ENCODE measurements around the gene SRGAP1. TPM values are rescaled to one million over a fixed set of nuclear protein-coding genes. Genes with fewer than 3 reads are reported as not detected.

The SRGAP1 gene
- polyA plus RNA-seq, 4 donors = 2.2 to 8.5 (median 4.0) TPM

DNA sequence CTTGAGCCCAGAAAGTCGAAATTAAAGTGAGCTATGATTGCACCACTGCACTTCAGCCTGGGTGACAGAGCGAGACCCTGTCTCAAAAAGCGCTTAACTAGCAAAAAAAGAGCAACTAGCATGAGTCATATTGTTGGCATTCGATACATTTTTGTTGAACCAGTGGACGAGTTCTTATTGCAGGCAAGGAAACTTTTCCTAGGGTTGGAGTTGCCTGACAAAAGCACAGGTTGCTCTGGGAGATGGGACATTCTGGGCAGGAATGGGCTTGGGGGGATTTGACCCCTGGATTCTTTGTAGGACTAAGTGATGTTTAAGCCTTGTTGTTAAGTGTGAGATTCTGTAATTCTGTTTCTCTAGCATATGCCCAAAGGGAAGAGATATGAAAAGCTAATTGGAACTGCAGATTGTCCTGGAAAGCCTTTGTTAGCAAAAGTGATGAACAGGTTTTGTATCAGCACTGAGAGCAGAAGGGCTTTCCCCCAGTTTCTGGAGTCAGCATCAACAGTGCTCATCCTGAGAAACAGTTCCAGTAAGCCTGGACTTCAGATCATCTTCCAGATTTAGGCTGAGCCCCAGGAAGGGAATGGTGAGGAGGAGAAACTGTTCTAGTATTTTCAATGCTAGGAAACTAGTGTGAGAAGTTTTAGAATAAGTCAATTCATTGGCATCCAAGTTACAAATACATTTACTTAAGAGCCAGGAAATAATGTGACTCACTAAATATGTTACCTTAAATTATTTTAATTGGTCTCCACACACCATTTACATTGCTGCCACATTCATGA lies 123.1 kb downstream of the SRGAP1 start:
- Histone ChIP-seq H3K4me3 (ENCODE audit: low read depth in 1 of 3, low read length in 3 of 3) (no peak overlapping the region), H3K9me3 (ENCODE audit: control insufficient read depth in 2 of 2, insufficient read depth in 1 of 2, low read depth in 1 of 2, low read length in 1 of 2) (no peaks in the 10 kb centered on the region), H3K4me1 (ENCODE audit: control insufficient read depth in 3 of 3, insufficient read depth in 2 of 3, low read depth in 1 of 3, low read length in 2 of 3) (peaks cover 0 to 3% (median 3%) of the 10 kb centered on the region in 3 donors), H3K27ac (ENCODE audit: low read depth in 1 of 3, low read length in 2 of 3) (no peak overlapping the region), H3K36me3 (ENCODE audit: control insufficient read depth in 3 of 3, insufficient read depth in 2 of 3, low read depth in 1 of 3, low read length in 3 of 3) (no peaks in the 10 kb centered on the region), H3K27me3 (ENCODE audit: control insufficient read depth in 3 of 3, insufficient read depth in 3 of 3, low read length in 3 of 3) (no peaks in the 10 kb centered on the region)
- FAIRE-seq (no peak), DNase-seq (no peak)
- 83 to 89% (median 84%) methylated on average over 5 of the region's 5 CpGs for WGBS, 3 donors

- peaks cover 0 to 3% (median 3%) of the 10 kb centered on the region in 3 donors for H3K4me1 ChIP-seq (ENCODE audit: control insufficient read depth in 3 of 3, insufficient read depth in 2 of 3, low read depth in 1 of 3, low read length in 2 of 3)
- no peak for FAIRE-seq
- no peak overlapping the region for H3K27ac ChIP-seq (ENCODE audit: low read depth in 1 of 3, low read length in 2 of 3)
- H3K9me3 ChIP-seq (ENCODE audit: control insufficient read depth in 2 of 2, insufficient read depth in 1 of 2, low read depth in 1 of 2, low read length in 1 of 2) = no peaks in the 10 kb centered on the region
- no peak for DNase-seq
- no peaks in the 10 kb centered on the region for H3K36me3 ChIP-seq (ENCODE audit: control insufficient read depth in 3 of 3, insufficient read depth in 2 of 3, low read depth in 1 of 3, low read length in 3 of 3)
- H3K4me3 ChIP-seq (ENCODE audit: low read depth in 1 of 3, low read length in 3 of 3) = no peak overlapping the region
- H3K27me3 ChIP-seq (ENCODE audit: control insufficient read depth in 3 of 3, insufficient read depth in 3 of 3, low read length in 3 of 3) = no peaks in the 10 kb centered on the region
- WGBS, 3 donors = 90 to 93% (median 90%) methylated on average over 6 of the region's 6 CpGs
These were observed 124.2 kb downstream of the SRGAP1 start for GRCh38 chr12:63968673-63969072.

- no peak for DNase-seq
- 88 to 92% (median 91%) methylated on average over 4 of the region's 4 CpGs for WGBS, 3 donors
These were observed 132.4 kb downstream of the SRGAP1 start for GRCh38 chr12:63976902-63977395.

GRCh38 chr12:63977441-63977840 lies 132.9 kb downstream of the SRGAP1 start:
- H3K4me3 ChIP-seq (ENCODE audit: low read depth in 1 of 3, low read length in 3 of 3) = no peak overlapping the region
- 70 to 90% (median 85%) methylated on average over 4 of the region's 4 CpGs for WGBS, 3 donors
- FAIRE-seq = no peak

More at GRCh38 chr12:63976902-63977395, 132.4 kb downstream of the SRGAP1 start:
- no peaks in the 10 kb centered on the region for H3K4me1 ChIP-seq (ENCODE audit: control insufficient read depth in 3 of 3, insufficient read depth in 2 of 3, low read depth in 1 of 3, low read length in 2 of 3)
- no peak for FAIRE-seq
- no peak overlapping the region for H3K4me3 ChIP-seq (ENCODE audit: low read depth in 1 of 3, low read length in 3 of 3)
- no peaks in the 10 kb centered on the region for H3K36me3 ChIP-seq (ENCODE audit: control insufficient read depth in 3 of 3, insufficient read depth in 2 of 3, low read depth in 1 of 3, low read length in 3 of 3)
- no peak overlapping the region for H3K27ac ChIP-seq (ENCODE audit: low read depth in 1 of 3, low read length in 2 of 3)
- no peaks in the 10 kb centered on the region for H3K27me3 ChIP-seq (ENCODE audit: control insufficient read depth in 3 of 3, insufficient read depth in 3 of 3, low read length in 3 of 3)
- no peaks in the 10 kb centered on the region for H3K9me3 ChIP-seq (ENCODE audit: control insufficient read depth in 2 of 2, insufficient read depth in 1 of 2, low read depth in 1 of 2, low read length in 1 of 2)

DNA sequence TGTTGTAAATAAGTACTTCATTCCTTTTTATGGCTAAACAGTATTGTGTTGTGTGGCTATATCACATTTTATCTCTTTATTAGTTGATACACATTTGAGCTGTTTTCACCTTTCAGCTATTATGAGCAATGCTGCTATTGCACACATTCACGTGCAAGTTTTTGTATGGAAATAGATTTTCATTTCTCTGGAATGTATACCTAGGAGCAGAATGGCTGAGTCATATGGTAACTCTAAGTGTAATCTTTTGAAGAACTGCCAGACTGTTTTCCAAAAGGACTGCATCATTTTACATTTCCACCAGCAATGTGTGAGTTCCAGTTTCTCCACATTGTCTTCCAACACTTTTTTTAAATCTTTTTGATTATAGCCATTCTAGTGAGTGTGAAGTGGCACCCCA lies 134.0 kb downstream of the SRGAP1 start:
- Histone ChIP-seq H3K27ac (ENCODE audit: low read depth in 1 of 3, low read length in 2 of 3) (no peak overlapping the region), H3K9me3 (ENCODE audit: control insufficient read depth in 2 of 2, insufficient read depth in 1 of 2, low read depth in 1 of 2, low read length in 1 of 2) (no peaks in the 10 kb centered on the region), H3K36me3 (ENCODE audit: control insufficient read depth in 3 of 3, insufficient read depth in 2 of 3, low read depth in 1 of 3, low read length in 3 of 3) (no peaks in the 10 kb centered on the region), H3K4me1 (ENCODE audit: control insufficient read depth in 3 of 3, insufficient read depth in 2 of 3, low read depth in 1 of 3, low read length in 2 of 3) (no peaks in the 10 kb centered on the region), H3K27me3 (ENCODE audit: control insufficient read depth in 3 of 3, insufficient read depth in 3 of 3, low read length in 3 of 3) (no peaks in the 10 kb centered on the region), H3K4me3 (ENCODE audit: low read depth in 1 of 3, low read length in 3 of 3) (no peak overlapping the region)
- no peak for DNase-seq
- FAIRE-seq = no peak
- 76 to 90% (median 85%) methylated on average over 1 of the region's 1 CpG for WGBS, 3 donors

More at GRCh38 chr12:63977441-63977840, 132.9 kb downstream of the SRGAP1 start:
- Histone ChIP-seq H3K4me1 (ENCODE audit: control insufficient read depth in 3 of 3, insufficient read depth in 2 of 3, low read depth in 1 of 3, low read length in 2 of 3) (no peaks in the 10 kb centered on the region), H3K36me3 (ENCODE audit: control insufficient read depth in 3 of 3, insufficient read depth in 2 of 3, low read depth in 1 of 3, low read length in 3 of 3) (no peaks in the 10 kb centered on the region), H3K27ac (ENCODE audit: low read depth in 1 of 3, low read length in 2 of 3) (no peak overlapping the region), H3K9me3 (ENCODE audit: control insufficient read depth in 2 of 2, insufficient read depth in 1 of 2, low read depth in 1 of 2, low read length in 1 of 2) (no peaks in the 10 kb centered on the region), H3K27me3 (ENCODE audit: control insufficient read depth in 3 of 3, insufficient read depth in 3 of 3, low read length in 3 of 3) (no peaks in the 10 kb centered on the region)
- no peak for DNase-seq

DNA sequence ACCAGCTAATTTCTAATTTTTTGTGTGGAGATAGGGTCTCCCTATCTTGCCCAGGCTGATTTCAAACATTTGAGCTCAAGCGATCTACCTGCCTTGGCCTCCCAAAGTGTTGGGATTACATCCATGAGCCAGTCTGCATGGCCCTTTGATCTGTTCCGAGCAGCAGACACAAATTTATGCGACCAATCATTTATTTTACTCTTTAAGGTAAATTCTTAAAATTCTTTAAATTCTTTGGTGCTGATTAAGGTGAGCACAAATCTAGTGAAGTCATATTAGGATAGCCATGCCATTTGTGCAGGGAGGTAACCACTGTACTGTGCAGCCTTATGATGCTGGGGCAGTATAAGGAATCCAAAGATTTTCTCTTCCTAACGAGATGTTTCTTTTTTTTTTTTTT lies 135.7 kb downstream of the SRGAP1 start:
- H3K27ac ChIP-seq (ENCODE audit: low read depth in 1 of 3, low read length in 2 of 3) = no peak overlapping the region
- H3K4me1 ChIP-seq (ENCODE audit: control insufficient read depth in 3 of 3, insufficient read depth in 2 of 3, low read depth in 1 of 3, low read length in 2 of 3) = no peaks in the 10 kb centered on the region
- no peak for DNase-seq
- H3K36me3 ChIP-seq (ENCODE audit: control insufficient read depth in 3 of 3, insufficient read depth in 2 of 3, low read depth in 1 of 3, low read length in 3 of 3) = peaks cover 0 to 7% (median 0%) of the 10 kb centered on the region in 3 donors
- no peak overlapping the region for H3K4me3 ChIP-seq (ENCODE audit: low read depth in 1 of 3, low read length in 3 of 3)
- WGBS, 3 donors = 94 to 96% (median 95%) methylated on average over 4 of the region's 4 CpGs
- no peaks in the 10 kb centered on the region for H3K9me3 ChIP-seq (ENCODE audit: control insufficient read depth in 2 of 2, insufficient read depth in 1 of 2, low read depth in 1 of 2, low read length in 1 of 2)
- no peaks in the 10 kb centered on the region for H3K27me3 ChIP-seq (ENCODE audit: control insufficient read depth in 3 of 3, insufficient read depth in 3 of 3, low read length in 3 of 3)
- no peak for FAIRE-seq

DNA sequence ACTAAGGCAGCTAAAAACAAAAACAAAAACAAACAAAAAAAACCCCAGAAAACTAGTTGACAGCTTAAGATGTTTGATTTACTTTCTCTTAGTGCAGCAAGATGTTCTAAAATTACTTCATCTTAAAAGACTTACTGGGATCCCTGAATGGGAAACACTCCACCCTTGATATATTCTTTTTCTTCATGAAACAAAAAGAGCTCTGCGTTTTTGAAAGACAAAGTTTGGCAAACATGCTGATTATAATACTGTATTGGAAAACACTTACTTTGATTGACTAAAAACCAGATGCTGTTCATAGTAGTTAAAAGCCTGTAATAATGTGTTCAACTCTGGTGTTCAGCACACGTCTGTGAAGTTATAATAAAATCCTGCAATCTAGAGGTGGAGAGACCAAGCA lies 136.8 kb downstream of the SRGAP1 start:
- no peak overlapping the region for H3K27ac ChIP-seq (ENCODE audit: low read depth in 1 of 3, low read length in 2 of 3)

DNA sequence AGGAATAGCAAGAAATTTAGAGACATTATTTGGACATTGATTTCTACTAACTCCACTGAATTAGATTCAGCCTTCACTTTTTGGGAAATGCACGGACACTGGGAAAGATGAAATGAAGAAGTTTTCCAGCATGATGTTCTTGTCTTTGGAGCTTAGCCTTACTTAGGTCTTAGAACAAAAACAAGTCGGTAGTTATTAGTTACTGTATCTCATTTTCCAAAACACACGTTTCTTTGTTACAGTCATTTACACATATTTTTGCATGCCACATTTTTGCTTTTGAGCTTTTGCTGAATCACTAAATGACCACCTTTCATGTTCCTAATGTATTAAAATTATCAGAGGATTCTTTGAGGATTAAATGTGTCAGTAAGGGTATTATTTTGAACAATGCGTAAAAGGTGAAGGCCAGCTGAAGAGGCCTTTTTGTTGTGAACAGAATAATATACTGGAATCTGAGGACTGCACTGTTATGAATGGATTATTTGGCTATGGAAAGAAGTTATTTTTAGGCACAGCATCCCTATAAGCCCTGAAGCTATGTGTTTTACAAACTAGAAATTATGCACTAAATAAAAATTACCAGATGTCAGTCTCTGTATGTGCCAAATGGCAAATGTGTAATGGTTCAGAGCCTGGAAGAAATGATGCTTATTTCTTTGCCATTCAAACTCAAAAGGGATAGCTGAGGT lies 138.2 kb downstream of the SRGAP1 start:
- Histone ChIP-seq H3K4me1 (ENCODE audit: control insufficient read depth in 3 of 3, insufficient read depth in 2 of 3, low read depth in 1 of 3, low read length in 2 of 3) (no peaks in the 10 kb centered on the region), H3K27me3 (ENCODE audit: control insufficient read depth in 3 of 3, insufficient read depth in 3 of 3, low read length in 3 of 3) (no peaks in the 10 kb centered on the region), H3K9me3 (ENCODE audit: control insufficient read depth in 2 of 2, insufficient read depth in 1 of 2, low read depth in 1 of 2, low read length in 1 of 2) (no peaks in the 10 kb centered on the region), H3K4me3 (ENCODE audit: low read depth in 1 of 3, low read length in 3 of 3) (no peak overlapping the region), H3K36me3 (ENCODE audit: control insufficient read depth in 3 of 3, insufficient read depth in 2 of 3, low read depth in 1 of 3, low read length in 3 of 3) (peaks cover 0 to 10% (median 0%) of the 10 kb centered on the region in 3 donors), H3K27ac (ENCODE audit: low read depth in 1 of 3, low read length in 2 of 3) (no peak overlapping the region)
- FAIRE-seq (no peak), DNase-seq (no peak)
- WGBS, 3 donors = 71 to 89% (median 88%) methylated on average over 4 of the region's 4 CpGs

More for the DNA sequence above, 136.8 kb downstream of the SRGAP1 start:
- Histone ChIP-seq H3K27me3 (ENCODE audit: control insufficient read depth in 3 of 3, insufficient read depth in 3 of 3, low read length in 3 of 3) (no peaks in the 10 kb centered on the region), H3K4me3 (ENCODE audit: low read depth in 1 of 3, low read length in 3 of 3) (no peak overlapping the region), H3K4me1 (ENCODE audit: control insufficient read depth in 3 of 3, insufficient read depth in 2 of 3, low read depth in 1 of 3, low read length in 2 of 3) (no peaks in the 10 kb centered on the region), H3K9me3 (ENCODE audit: control insufficient read depth in 2 of 2, insufficient read depth in 1 of 2, low read depth in 1 of 2, low read length in 1 of 2) (no peaks in the 10 kb centered on the region), H3K36me3 (ENCODE audit: control insufficient read depth in 3 of 3, insufficient read depth in 2 of 3, low read depth in 1 of 3, low read length in 3 of 3) (peaks cover 0 to 10% (median 0%) of the 10 kb centered on the region in 3 donors)
- WGBS, 3 donors = 77 to 94% (median 78%) methylated on average over 2 of the region's 2 CpGs
- DNase-seq (no peak), FAIRE-seq (no peak)

Measured in small intestine (tissue), 7 donors.